HepG2 (cell line): ENCODE measurements around the gene PPP1R12B. TPM values are rescaled to one million over a fixed set of nuclear protein-coding genes. Genes with fewer than 3 reads are reported as not detected.

Experiments
- ATRX ChIP-seq: sonication (generic); formaldehyde crosslinking; IDR thresholded peaks from 2 replicates; pipeline ENCODE4 v1.4.0; 2020; ENCODE audit warnings: missing genetic modification reagents, borderline replicate concordance
- CBX2 ChIP-seq, 2 experiments: fragments of 200-600 bp in 1 of 2; sonication (generic); formaldehyde crosslinking in 1 of 2; IDR thresholded peaks; 2 replicates each; pipeline versions ENCODE4 v1.7.0 to v1.8.1; 2018 to 2022; ENCODE audit warnings: low read depth in 2 of 2, low read length in 1 of 2, mild to moderate bottlenecking in 1 of 2, missing genetic modification reagents in 1 of 2
- CHD2 ChIP-seq: IDR thresholded peaks from 2 replicates; pipeline ENCODE4 v1.6.1; 2011; ENCODE audit warnings: low read depth, low read length, improper control_type of control experiment
- CREB1 ChIP-seq, 2 experiments: fragments of 450-650 bp in 1 of 2; IDR thresholded peaks; 2 replicates each; pipeline ENCODE4 v1.6.1; 2016 to 2017; ENCODE audit warnings: control low read depth in 1 of 2, mild to moderate bottlenecking in 1 of 2, missing compliant biosample characterization in 1 of 2, missing genetic modification characterization in 1 of 2
- DRAP1 ChIP-seq: IDR thresholded peaks from 2 replicates; pipeline ENCODE4 v1.6.1; 2016; ENCODE audit warnings: missing genetic modification reagents, missing compliant biosample characterization
- E2F5 ChIP-seq: sonication (generic); formaldehyde crosslinking; conservative IDR thresholded peaks from 2 replicates; pipeline ENCODE4 v1.4.0; 2020; ENCODE audit warnings: missing genetic modification reagents
- HNF4G ChIP-seq, 2 experiments: sonication (generic) in 1 of 2; formaldehyde crosslinking in 1 of 2; IDR thresholded peaks; 2 replicates each; pipeline versions ENCODE4 v1.4.0 to v1.6.1; 2011 to 2020; ENCODE audit warnings: borderline replicate concordance in 2 of 2, low read depth in 2 of 2, mild to moderate bottlenecking in 2 of 2, low read length in 1 of 2, missing genetic modification reagents in 1 of 2, moderate library complexity in 1 of 2
- IKZF1 ChIP-seq: fragments of 450-650 bp; IDR thresholded peaks from 2 replicates; pipeline ENCODE4 v1.7.1; 2016
- MLLT10 ChIP-seq: sonication (generic); formaldehyde crosslinking; IDR thresholded peaks from 2 replicates; pipeline ENCODE4 v1.4.0; 2020; ENCODE audit warnings: missing genetic modification reagents
- PCBP2 ChIP-seq: fragments of 200-400 bp; formaldehyde crosslinking; optimal IDR thresholded peaks from 2 replicates; pipeline ENCODE3; 2018; ENCODE audit warnings: low read length, low read depth; ENCODE audit not compliant: poor library complexity, severe bottlenecking
- PITX1 ChIP-seq: sonication (generic); formaldehyde crosslinking; IDR thresholded peaks from 2 replicates; pipeline ENCODE4 v1.5.1; 2020; ENCODE audit warnings: mild to moderate bottlenecking, missing genetic modification reagents
- POLR2G ChIP-seq: fragments of 200-400 bp; formaldehyde crosslinking; IDR thresholded peaks from 2 replicates; pipeline ENCODE4 v1.6.1; 2018; ENCODE audit warnings: mild to moderate bottlenecking, low read depth, low read length, moderate library complexity
- SOX13 ChIP-seq, 3 experiments: fragments of 450-650 bp in 1 of 3; sonication (generic) in 1 of 3; formaldehyde crosslinking in 1 of 3; IDR thresholded peaks in 2 of 3; conservative IDR thresholded peaks in 1 of 3; 2 replicates each; pipeline versions ENCODE4 v1.5.0 to v1.6.1; 2016 to 2020; ENCODE audit warnings: antibody characterized with exemption in 1 of 3, mild to moderate bottlenecking in 1 of 3, missing compliant biosample characterization in 1 of 3, missing genetic modification reagents in 1 of 3, moderate library complexity in 1 of 3
- THAP11 ChIP-seq: IDR thresholded peaks from 2 replicates; pipeline ENCODE4 v1.6.1; 2016; ENCODE audit warnings: missing biosample characterization, missing genetic modification reagents
- UBTF ChIP-seq: sonication (generic); formaldehyde crosslinking; IDR thresholded peaks from 2 replicates; pipeline ENCODE4 v1.4.0; 2020; ENCODE audit warnings: mild to moderate bottlenecking, missing genetic modification reagents
- WIZ ChIP-seq: sonication (generic); formaldehyde crosslinking; IDR thresholded peaks from 2 replicates; pipeline ENCODE4 v1.5.1; 2020; ENCODE audit warnings: mild to moderate bottlenecking, missing genetic modification reagents
- ZFP1 ChIP-seq: IDR thresholded peaks from 2 replicates; pipeline ENCODE4 v1.6.1; 2016
- ZNF124 ChIP-seq: sonication (generic); formaldehyde crosslinking; IDR thresholded peaks from 2 replicates; pipeline ENCODE4 v1.4.0; 2020; ENCODE audit warnings: missing genetic modification reagents
- ZNF350 ChIP-seq: sonication (generic); formaldehyde crosslinking; IDR thresholded peaks from 2 replicates; pipeline ENCODE4 v1.4.0; 2020; ENCODE audit warnings: mild to moderate bottlenecking, low read depth, missing genetic modification reagents, borderline replicate concordance
- ZNF746 ChIP-seq: sonication (generic); formaldehyde crosslinking; IDR thresholded peaks from 2 replicates; pipeline ENCODE4 v1.8.0; 2022; ENCODE audit warnings: mild to moderate bottlenecking, missing genetic modification reagents
- ZNF784 ChIP-seq: sonication (generic); formaldehyde crosslinking; IDR thresholded peaks from 2 replicates; pipeline ENCODE4 v1.5.1; 2020; ENCODE audit warnings: missing genetic modification reagents, mild to moderate bottlenecking, borderline replicate concordance
- ZSCAN12 ChIP-seq: sonication (generic); formaldehyde crosslinking; IDR thresholded peaks from 2 replicates; pipeline ENCODE4 v1.9.0; 2021; ENCODE audit warnings: mild to moderate bottlenecking, missing genetic modification reagents
- ZSCAN22 ChIP-seq: sonication (generic); formaldehyde crosslinking; IDR thresholded peaks from 2 replicates; pipeline ENCODE4 v1.4.0; 2020; ENCODE audit warnings: mild to moderate bottlenecking, missing genetic modification reagents
- polyA plus RNA-seq, 8 experiments: library from polyadenylated mRNA; depleted of rRNA in 3 of 8; stranded (reverse) in 7 of 8; unstranded in 1 of 8; fragments of >200 nt; fragmentation: Illumina TruSeq in 4 of 8; extraction: Trizol in 4 of 8; gene quantifications; 2 replicates each; pipeline versions ENCODE4 v1.2.1 to v1.2.3, GENCODE V29; 2011 to 2016; ENCODE audit warnings: low read depth in 4 of 8, missing spikeins in 1 of 8, mixed read lengths in 1 of 8; ENCODE audit not compliant: insufficient read depth in 1 of 8
- total RNA-seq, 5 experiments: library from RNA; depleted of rRNA; stranded (reverse); fragments of >200 nt; fragmentation: Illumina TruSeq; extraction: Trizol; gene quantifications; 2 replicates each; pipeline ENCODE4 v1.2.3, GENCODE V29; 2016; ENCODE audit warnings: low read depth in 1 of 5

PPP1R12B gene
- total and polyA plus RNA-seq, 2 of the 13 experiments (the other 11 are each of a cell fraction or from before 2014, with no cell fraction given): 12.0 to 13.6 TPM

- TF ChIP-seq HNF4G (IDR thresholded peaks at IDR 0.05; ENCODE audit: borderline replicate concordance, low read depth, low read length): peak; percentile 71; the same call in 1 of the 2 replicates
- TF ChIP-seq HNF4G (CRISPR knock-in tag; IDR thresholded peaks at IDR 0.05; ENCODE audit: borderline replicate concordance, low read depth): no peak
- no peak for TF ChIP-seq IKZF1
- TF ChIP-seq UBTF (CRISPR knock-in tag): peak; percentile 92
- TF ChIP-seq MLLT10: no peak
- no peak for TF ChIP-seq ZSCAN12 (CRISPR knock-in tag)
- TF ChIP-seq PITX1 (CRISPR knock-in tag): no peak; the same call in 1 of the 2 replicates
- TF ChIP-seq CREB1 (IDR thresholded peaks at IDR 0.05): peak; percentile 84
- peak; percentile 98 for TF ChIP-seq CREB1 (CRISPR knock-in tag; IDR thresholded peaks at IDR 0.05)
- 0 out of 2 replicates have a peak, but pooled peaks have one; percentile 37 for TF ChIP-seq ZSCAN22 (CRISPR knock-in tag)
- TF ChIP-seq ZFP1 (CRISPR knock-in tag): no peak
- TF ChIP-seq SOX13 (IDR thresholded peaks at IDR 0.05): no peak
- no peak for TF ChIP-seq SOX13 (CRISPR knock-in tag; conservative IDR thresholded peaks at IDR 0.05 in 1 of 2, IDR thresholded peaks at IDR 0.05 in 1 of 2)
- no peak for TF ChIP-seq ATRX
- peak; percentile 84 for TF ChIP-seq POLR2G
- TF ChIP-seq ZNF124 (CRISPR knock-in tag): no peak
- peak; percentile 67; the same call in 1 of the 2 replicates for TF ChIP-seq ZNF784
- no peak for TF ChIP-seq WIZ
- TF ChIP-seq ZNF350: peak; percentile 87; the same call in 1 of the 2 replicates
- no peak for TF ChIP-seq CBX2 (IDR thresholded peaks at IDR 0.05; ENCODE audit: low read depth, low read length)
- TF ChIP-seq CBX2 (CRISPR knock-in tag; IDR thresholded peaks at IDR 0.05; ENCODE audit: low read depth): no peak
- peak; percentile 84 for TF ChIP-seq DRAP1
- no peak; the same call in 1 of the 2 replicates for TF ChIP-seq CHD2
- TF ChIP-seq E2F5: 0 out of 2 replicates have a peak, but pooled peaks have one; percentile 30
- no peak for TF ChIP-seq PCBP2
- peak; percentile 100 for TF ChIP-seq THAP11 (CRISPR knock-in tag)
- no peak; the same call in 1 of the 2 replicates for TF ChIP-seq ZNF746 (CRISPR knock-in tag)
Measured at GRCh38 chr1:202348509-202349205, at the start of gene PPP1R12B (continued).
